ENCODE data around the gene ITGB7.

DNA sequence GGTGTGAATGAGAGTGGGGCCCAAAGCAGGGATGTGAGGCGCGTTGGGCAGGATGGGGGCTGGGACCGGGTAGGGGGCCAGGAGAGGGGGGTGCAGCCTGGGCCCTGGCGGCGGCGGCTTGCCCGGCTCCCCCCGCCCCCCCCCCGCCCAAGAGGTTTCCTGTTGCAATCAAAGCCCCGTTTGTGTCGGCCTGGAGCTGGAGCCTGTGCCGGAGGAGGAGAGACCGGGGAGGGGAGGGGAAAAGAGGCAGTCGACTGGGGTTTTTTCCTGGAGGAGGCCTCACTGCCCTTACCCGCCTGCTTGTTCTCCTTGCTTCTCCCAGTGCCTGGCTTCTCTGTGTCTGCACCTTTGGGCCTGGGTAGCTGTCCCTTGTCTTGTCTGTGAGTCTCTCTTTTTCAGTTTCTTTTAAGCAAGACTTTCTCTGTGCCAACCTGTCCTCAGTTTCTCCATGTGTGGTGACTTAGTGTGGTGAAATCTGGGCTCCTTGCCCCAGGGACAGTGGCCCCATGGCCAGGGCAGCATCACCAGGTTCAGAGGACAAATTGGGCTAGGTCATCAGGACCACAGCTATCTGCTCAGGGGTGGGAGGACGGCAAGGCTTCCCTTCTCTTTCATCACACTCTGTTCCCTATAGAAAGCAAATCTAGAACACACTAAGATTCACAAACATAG lies 16.5 kb upstream of the ITGB7 start:
- TF ChIP-seq POLR2AphosphoS5 (IDR thresholded peaks at IDR 0.05; ENCODE audit: low read depth, low read length) (no peak), POLR2A (IDR thresholded peaks at IDR 0.05; ENCODE audit: low read depth, low read length) (no peak), TAF1 (IDR thresholded peaks at IDR 0.05; ENCODE audit: low read depth, low read length) (no peak)

All from GM12891 (cell line).